IPS-15b (cell line): Measurements from ENCODE around the gene DPP10.

Experiments
- H3K27me3 ChIP-seq: one replicate; pipeline ENCODE4 v1.6.1; 2013; ENCODE audit warnings: low read length; ENCODE audit not compliant: control insufficient read depth, insufficient read depth
- H3K36me3 ChIP-seq: one replicate; pipeline ENCODE4 v1.6.1; 2013; ENCODE audit warnings: low read length; ENCODE audit not compliant: control insufficient read depth, insufficient read depth
- H3K4me1 ChIP-seq: one replicate; pipeline ENCODE4 v1.6.1; 2013; ENCODE audit warnings: mild to moderate bottlenecking, low read length; ENCODE audit not compliant: control insufficient read depth, insufficient read depth
- H3K4me3 ChIP-seq: one replicate; pipeline ENCODE4 v1.5.1; 2013; ENCODE audit warnings: low read depth, low read length
- H3K9ac ChIP-seq: one replicate; pipeline ENCODE4 v1.6.1; 2013; ENCODE audit warnings: low read depth, mild to moderate bottlenecking, low read length
- H3K9me3 ChIP-seq: one replicate; pipeline ENCODE4 v1.6.1; 2013; ENCODE audit warnings: mild to moderate bottlenecking, low read length; ENCODE audit not compliant: control insufficient read depth, insufficient read depth

Gene DPP10

GRCh38 chr2:114548151-114548550, 105.7 kb downstream of the DPP10 start:
- Histone ChIP-seq H3K9ac (no peak overlapping the region), H3K4me1 (peaks cover 2% of the 10 kb centered on the region), H3K36me3 (no peaks in the 10 kb centered on the region), H3K9me3 (no peaks in the 10 kb centered on the region), H3K27me3 (no peaks in the 10 kb centered on the region), H3K4me3 (no peak overlapping the region)

GRCh38 chr2:114550364-114550763, 107.9 kb downstream of the DPP10 start:
- no peaks in the 10 kb centered on the region for H3K36me3 ChIP-seq
- no peak overlapping the region for H3K4me3 ChIP-seq
- no peaks in the 10 kb centered on the region for H3K27me3 ChIP-seq
- H3K9me3 ChIP-seq = no peaks in the 10 kb centered on the region
- peaks cover 2% of the 10 kb centered on the region for H3K4me1 ChIP-seq
- no peak overlapping the region for H3K9ac ChIP-seq

- peaks cover 2% of the 10 kb centered on the region for H3K4me1 ChIP-seq
Measured at GRCh38 chr2:114550895-114551793, 108.7 kb downstream of the DPP10 start.

GRCh38 chr2:114553027-114553426, 110.6 kb downstream of the DPP10 start:
- Histone ChIP-seq H3K27me3 (no peaks in the 10 kb centered on the region), H3K4me1 (peaks cover 2% of the 10 kb centered on the region), H3K4me3 (no peak overlapping the region), H3K9me3 (no peaks in the 10 kb centered on the region), H3K9ac (no peak overlapping the region), H3K36me3 (no peaks in the 10 kb centered on the region)

More at GRCh38 chr2:114550895-114551793, 108.7 kb downstream of the DPP10 start:
- no peak overlapping the region for H3K4me3 ChIP-seq
- H3K9ac ChIP-seq = no peak overlapping the region
- H3K27me3 ChIP-seq = no peaks in the 10 kb centered on the region
- no peaks in the 10 kb centered on the region for H3K9me3 ChIP-seq
- no peaks in the 10 kb centered on the region for H3K36me3 ChIP-seq

GRCh38 chr2:114569166-114569565, 126.7 kb downstream of the DPP10 start:
- Histone ChIP-seq H3K9me3 (no peaks in the 10 kb centered on the region), H3K36me3 (no peaks in the 10 kb centered on the region), H3K9ac (no peak overlapping the region), H3K4me3 (no peak overlapping the region), H3K27me3 (no peaks in the 10 kb centered on the region), H3K4me1 (no peaks in the 10 kb centered on the region)

GRCh38 chr2:114577657-114578056, 135.2 kb downstream of the DPP10 start:
- H3K27me3 ChIP-seq = no peaks in the 10 kb centered on the region
- no peaks in the 10 kb centered on the region for H3K4me1 ChIP-seq
- no peak overlapping the region for H3K4me3 ChIP-seq

GRCh38 chr2:114579542-114579941, 137.1 kb downstream of the DPP10 start:
- Histone ChIP-seq H3K36me3 (no peaks in the 10 kb centered on the region), H3K9ac (no peak overlapping the region), H3K27me3 (no peaks in the 10 kb centered on the region), H3K9me3 (no peaks in the 10 kb centered on the region), H3K4me1 (no peaks in the 10 kb centered on the region), H3K4me3 (no peak overlapping the region)

More at GRCh38 chr2:114577657-114578056, 135.2 kb downstream of the DPP10 start:
- no peak overlapping the region for H3K9ac ChIP-seq
- H3K9me3 ChIP-seq = no peaks in the 10 kb centered on the region
- H3K36me3 ChIP-seq = no peaks in the 10 kb centered on the region

- H3K9ac ChIP-seq = no peak overlapping the region
- no peaks in the 10 kb centered on the region for H3K4me1 ChIP-seq
- H3K36me3 ChIP-seq = no peaks in the 10 kb centered on the region
- H3K27me3 ChIP-seq = no peaks in the 10 kb centered on the region
- H3K4me3 ChIP-seq = no peak overlapping the region
- H3K9me3 ChIP-seq = no peaks in the 10 kb centered on the region
Measured at GRCh38 chr2:114580691-114581090, 138.2 kb downstream of the DPP10 start.

GRCh38 chr2:114598329-114598728, 155.9 kb downstream of the DPP10 start:
- Histone ChIP-seq H3K9ac (no peak overlapping the region), H3K4me1 (no peaks in the 10 kb centered on the region), H3K9me3 (no peaks in the 10 kb centered on the region), H3K4me3 (no peak overlapping the region), H3K36me3 (no peaks in the 10 kb centered on the region), H3K27me3 (no peaks in the 10 kb centered on the region)

- Histone ChIP-seq H3K27me3 (no peaks in the 10 kb centered on the region), H3K9ac (no peak overlapping the region), H3K36me3 (no peaks in the 10 kb centered on the region), H3K4me1 (peaks cover 11% of the 10 kb centered on the region), H3K9me3 (no peaks in the 10 kb centered on the region), H3K4me3 (no peak overlapping the region)
Measured at GRCh38 chr2:114609203-114609602, 166.8 kb downstream of the DPP10 start.

GRCh38 chr2:114609801-114610200, 167.4 kb downstream of the DPP10 start:
- Histone ChIP-seq H3K27me3 (no peaks in the 10 kb centered on the region), H3K4me1 (peaks cover 11% of the 10 kb centered on the region), H3K9ac (no peak overlapping the region), H3K36me3 (no peaks in the 10 kb centered on the region), H3K9me3 (no peaks in the 10 kb centered on the region), H3K4me3 (no peak overlapping the region)

- H3K27me3 ChIP-seq = no peaks in the 10 kb centered on the region
- no peaks in the 10 kb centered on the region for H3K9me3 ChIP-seq
- H3K4me3 ChIP-seq = no peak overlapping the region
- H3K36me3 ChIP-seq = no peaks in the 10 kb centered on the region
- H3K9ac ChIP-seq = no peak overlapping the region
- H3K4me1 ChIP-seq = peaks cover 11% of the 10 kb centered on the region
Measured at GRCh38 chr2:114610677-114611076, 168.2 kb downstream of the DPP10 start.
